SU-DHL-6 (cell line): ENCODE results near the gene SOX18.

Experiments
- EZH2phosphoT487 ChIP-seq: fragments of 200-600 bp; sonication (generic), shearing (Covaris generic); conservative IDR thresholded peaks from 2 replicates; pipeline ENCODE4 v1.6.1; 2018; ENCODE audit warnings: mild to moderate bottlenecking, antibody characterized with exemption, low read length, moderate library complexity, mixed read lengths
- TF ChIP-seq, protein P1 (sequence below): fragments of 200-600 bp; sonication (generic); IDR thresholded peaks from one replicate; pipeline ENCODE4 v1.5.1; 2017; ENCODE audit warnings: antibody characterized with exemption, mild to moderate bottlenecking, low read length, moderate library complexity; ENCODE audit not compliant: insufficient read depth, poor library complexity, severe bottlenecking

DNA sequence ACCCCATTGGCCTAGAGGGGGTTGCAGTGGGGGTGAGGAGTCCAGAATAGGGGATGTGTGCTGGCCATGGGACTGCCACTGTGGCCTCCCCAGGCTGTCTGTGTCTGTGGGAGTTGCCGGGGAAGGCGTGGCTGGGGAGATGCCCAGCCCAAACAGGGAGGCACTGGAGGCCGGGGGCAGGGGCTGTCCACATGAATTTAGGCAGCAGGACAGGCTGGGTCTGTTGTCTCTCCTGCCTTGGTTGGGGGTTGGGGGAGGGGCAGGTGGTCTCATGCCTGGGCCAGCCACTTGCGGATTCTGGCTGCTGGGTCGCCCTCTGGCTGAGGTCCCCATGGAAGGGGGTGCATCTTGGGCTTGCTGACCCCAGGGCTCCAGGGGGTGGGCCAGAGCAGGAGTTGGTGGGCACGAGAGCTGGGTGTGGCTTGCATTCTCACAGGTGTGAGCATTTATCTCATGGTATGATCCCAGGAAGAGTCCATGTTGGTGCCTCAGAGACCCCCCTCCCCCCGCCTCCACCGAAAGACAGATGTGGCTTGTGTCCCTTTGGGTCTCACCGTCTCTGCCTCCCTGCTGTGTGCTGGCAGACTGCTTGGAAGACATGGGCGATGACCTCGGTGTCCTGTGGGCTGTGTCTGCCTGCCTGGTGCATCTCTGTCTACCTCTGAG is 4.0 kb downstream of the SOX18 start:
- TF ChIP-seq, protein P1, sequence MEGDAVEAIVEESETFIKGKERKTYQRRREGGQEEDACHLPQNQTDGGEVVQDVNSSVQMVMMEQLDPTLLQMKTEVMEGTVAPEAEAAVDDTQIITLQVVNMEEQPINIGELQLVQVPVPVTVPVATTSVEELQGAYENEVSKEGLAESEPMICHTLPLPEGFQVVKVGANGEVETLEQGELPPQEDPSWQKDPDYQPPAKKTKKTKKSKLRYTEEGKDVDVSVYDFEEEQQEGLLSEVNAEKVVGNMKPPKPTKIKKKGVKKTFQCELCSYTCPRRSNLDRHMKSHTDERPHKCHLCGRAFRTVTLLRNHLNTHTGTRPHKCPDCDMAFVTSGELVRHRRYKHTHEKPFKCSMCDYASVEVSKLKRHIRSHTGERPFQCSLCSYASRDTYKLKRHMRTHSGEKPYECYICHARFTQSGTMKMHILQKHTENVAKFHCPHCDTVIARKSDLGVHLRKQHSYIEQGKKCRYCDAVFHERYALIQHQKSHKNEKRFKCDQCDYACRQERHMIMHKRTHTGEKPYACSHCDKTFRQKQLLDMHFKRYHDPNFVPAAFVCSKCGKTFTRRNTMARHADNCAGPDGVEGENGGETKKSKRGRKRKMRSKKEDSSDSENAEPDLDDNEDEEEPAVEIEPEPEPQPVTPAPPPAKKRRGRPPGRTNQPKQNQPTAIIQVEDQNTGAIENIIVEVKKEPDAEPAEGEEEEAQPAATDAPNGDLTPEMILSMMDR: no peak
- TF ChIP-seq EZH2phosphoT487: no peak
